GM12875 (cell line): Measurements from ENCODE around the gene ALOX15.
"Not testable (repeated sequence)": the region's sequence is repeated elsewhere in the genome, so short reads cannot be mapped to it uniquely, and the experiment has no call there.

Source experiments
- H3K4me3 ChIP-seq: one replicate; pipeline ENCODE4 v1.5.1; 2011; ENCODE audit warnings: low read depth, low read length, control low read depth
- TF ChIP-seq, protein P1 (sequence below): IDR thresholded peaks from 2 replicates; pipeline ENCODE4 v1.5.1; 2011; ENCODE audit warnings: low read depth, mild to moderate bottlenecking, control low read depth, inconsistent platforms, low read length, moderate library complexity, borderline replicate concordance; ENCODE audit not compliant: insufficient read depth

ALOX15 gene

GRCh38 chr17:4598776-4599504, 42.5 kb downstream of the ALOX15 start:
- no peak overlapping the region for H3K4me3 ChIP-seq
- TF ChIP-seq, protein P1, sequence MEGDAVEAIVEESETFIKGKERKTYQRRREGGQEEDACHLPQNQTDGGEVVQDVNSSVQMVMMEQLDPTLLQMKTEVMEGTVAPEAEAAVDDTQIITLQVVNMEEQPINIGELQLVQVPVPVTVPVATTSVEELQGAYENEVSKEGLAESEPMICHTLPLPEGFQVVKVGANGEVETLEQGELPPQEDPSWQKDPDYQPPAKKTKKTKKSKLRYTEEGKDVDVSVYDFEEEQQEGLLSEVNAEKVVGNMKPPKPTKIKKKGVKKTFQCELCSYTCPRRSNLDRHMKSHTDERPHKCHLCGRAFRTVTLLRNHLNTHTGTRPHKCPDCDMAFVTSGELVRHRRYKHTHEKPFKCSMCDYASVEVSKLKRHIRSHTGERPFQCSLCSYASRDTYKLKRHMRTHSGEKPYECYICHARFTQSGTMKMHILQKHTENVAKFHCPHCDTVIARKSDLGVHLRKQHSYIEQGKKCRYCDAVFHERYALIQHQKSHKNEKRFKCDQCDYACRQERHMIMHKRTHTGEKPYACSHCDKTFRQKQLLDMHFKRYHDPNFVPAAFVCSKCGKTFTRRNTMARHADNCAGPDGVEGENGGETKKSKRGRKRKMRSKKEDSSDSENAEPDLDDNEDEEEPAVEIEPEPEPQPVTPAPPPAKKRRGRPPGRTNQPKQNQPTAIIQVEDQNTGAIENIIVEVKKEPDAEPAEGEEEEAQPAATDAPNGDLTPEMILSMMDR, result no peak

GRCh38 chr17:4597975-4598374, 43.5 kb downstream of the ALOX15 start:
- no peak overlapping the region for H3K4me3 ChIP-seq
- TF ChIP-seq, protein P1, result no peak

- TF ChIP-seq, protein P1, result no peak
- no peak overlapping the region for H3K4me3 ChIP-seq
Measured at GRCh38 chr17:4596636-4597380, 44.7 kb downstream of the ALOX15 start.

DNA sequence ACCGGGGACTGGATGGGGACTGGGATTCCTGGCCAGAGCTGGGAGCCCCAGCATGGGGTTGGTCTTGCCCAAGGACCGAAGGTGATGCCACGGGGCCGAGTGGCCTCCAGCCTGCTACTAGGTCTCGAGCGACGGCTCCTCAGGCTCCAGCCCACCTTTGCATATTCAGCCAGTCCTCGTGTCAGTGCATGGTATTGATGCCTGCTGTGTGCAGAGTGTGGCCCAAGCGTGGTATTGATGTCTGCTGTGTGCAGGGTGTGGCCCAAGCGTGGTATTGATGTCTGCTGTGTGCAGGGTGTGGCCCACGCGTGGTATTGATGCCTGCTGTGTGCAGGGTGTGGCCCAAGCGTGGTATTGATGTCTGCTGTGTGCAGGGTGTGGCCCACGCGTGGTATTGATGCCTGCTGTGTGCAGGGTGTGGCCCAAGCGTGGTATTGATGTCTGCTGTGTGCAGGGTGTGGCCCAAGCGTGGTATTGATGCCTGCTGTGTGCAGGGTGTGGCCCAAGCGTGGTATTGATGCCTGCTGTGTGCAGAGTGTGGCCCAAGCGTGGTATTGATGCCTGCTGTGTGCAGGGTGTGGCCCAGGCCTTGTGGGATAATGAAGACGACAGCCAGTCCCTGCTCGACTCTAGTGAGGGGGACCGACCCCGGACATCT, 45.7 kb downstream of the ALOX15 start:
- not testable (repeated sequence) for H3K4me3 ChIP-seq

DNA sequence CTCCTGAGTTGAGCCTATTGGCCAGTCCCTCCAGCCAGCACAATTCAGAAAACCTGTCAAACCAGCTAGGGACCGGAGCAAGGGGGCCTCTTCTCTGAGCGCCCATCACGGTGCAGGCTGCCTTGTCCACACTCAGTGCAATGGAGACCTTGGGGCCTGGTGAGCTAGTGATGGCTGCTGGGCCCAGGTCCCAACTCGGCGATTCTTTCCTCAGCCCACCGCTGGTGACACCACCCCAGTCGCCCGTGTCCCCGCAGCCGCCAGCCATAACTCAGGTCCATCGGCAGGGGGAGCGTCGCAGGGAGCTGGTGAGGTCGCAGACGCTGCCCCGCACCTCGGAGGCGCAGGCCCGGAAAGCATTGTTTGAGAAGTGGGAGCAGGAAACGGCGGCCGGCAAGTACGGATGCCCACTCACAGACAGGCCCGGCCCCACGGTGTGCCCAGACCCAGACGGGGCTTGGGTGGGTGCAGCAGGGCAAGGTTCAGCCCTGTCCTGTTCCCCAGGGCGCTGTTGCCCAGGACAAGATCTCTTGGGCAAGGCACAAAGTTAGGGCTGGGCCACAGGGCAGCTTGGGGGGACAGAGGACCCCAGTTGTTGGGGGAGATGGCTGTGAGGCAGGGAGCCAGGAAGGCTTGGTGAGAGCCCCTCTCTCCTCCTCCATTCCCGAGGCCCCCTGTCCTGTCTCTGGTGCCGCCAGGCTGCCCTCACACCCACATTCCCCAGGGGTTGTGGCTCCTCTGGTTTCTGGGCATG, 46.4 kb downstream of the ALOX15 start:
- TF ChIP-seq, protein P1, result peak; percentile 58; the same call in 1 of the 2 replicates
- H3K4me3 ChIP-seq, result no peak overlapping the region

GRCh38 chr17:4594406-4594805, 47.1 kb downstream of the ALOX15 start:
- TF ChIP-seq, protein P1, result no peak
- no peak overlapping the region for H3K4me3 ChIP-seq

DNA sequence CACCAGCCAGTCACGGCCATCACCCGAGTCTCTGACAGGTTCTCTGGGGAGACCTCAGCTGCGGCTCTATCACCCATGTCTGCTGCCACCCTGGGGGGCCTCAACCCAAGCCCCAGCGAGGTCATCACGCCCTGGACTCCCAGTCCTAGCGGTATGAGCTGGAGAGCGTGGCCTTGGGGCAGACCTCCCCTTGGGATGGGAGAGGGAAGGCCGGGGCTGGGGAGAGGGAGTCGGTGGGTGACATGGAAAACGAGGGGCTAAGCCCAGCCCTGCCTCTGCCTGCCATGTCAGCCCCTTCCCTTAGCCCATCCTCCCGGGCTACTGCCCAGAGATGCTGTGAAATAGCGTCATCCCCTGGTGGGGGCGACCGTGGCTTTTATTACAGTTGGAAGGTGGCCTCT, 48.5 kb downstream of the ALOX15 start:
- no peak overlapping the region for H3K4me3 ChIP-seq
- TF ChIP-seq, protein P1, result no peak
